OCI-LY7 (cell line): ENCODE results near the gene TGFB1.

ENCODE experiments used
- CTCF ChIP-seq: fragments of 200-600 bp; sonication (generic); conservative IDR thresholded peaks from 2 replicates; pipeline ENCODE4 v1.5.1; 2014; ENCODE audit warnings: mild to moderate bottlenecking, antibody characterized with exemption, low read length, moderate library complexity, mixed read lengths
- EZH2phosphoT487 ChIP-seq: fragments of 200-600 bp; sonication (generic); IDR thresholded peaks from 2 replicates; pipeline ENCODE4 v1.6.1; 2018; ENCODE audit warnings: low read depth, borderline replicate concordance, mild to moderate bottlenecking, mixed run types, antibody characterized with exemption, low read length, moderate library complexity, mixed read lengths

- no peak for TF ChIP-seq CTCF
- TF ChIP-seq EZH2phosphoT487, result no peak
These were observed 45.7 kb downstream of the TGFB1 start for GRCh38 chr19:41307954-41308449.
